Measurements from ENCODE around the gene TLE4.

Gene TLE4

GRCh38 chr9:79692857-79693571 lies 121.2 kb downstream of the TLE4 start:
- no peak for DNase-seq (ENCODE audit: low read depth)

- DNase-seq (ENCODE audit: low read depth) = no peak
Measured at GRCh38 chr9:79693750-79694149, 122.0 kb downstream of the TLE4 start.

- DNase-seq (ENCODE audit: low read depth) = no peak
Measured at GRCh38 chr9:79694208-79694607, 122.4 kb downstream of the TLE4 start.

GRCh38 chr9:79694676-79695400 lies 123.1 kb downstream of the TLE4 start:
- DNase-seq (ENCODE audit: low read depth) = no peak

GRCh38 chr9:79695531-79696175 lies 123.9 kb downstream of the TLE4 start:
- DNase-seq (ENCODE audit: low read depth) = no peak

- no peak for DNase-seq (ENCODE audit: low read depth)
Measured at GRCh38 chr9:79698967-79699366, 127.2 kb downstream of the TLE4 start.

- DNase-seq (ENCODE audit: low read depth) = no peak
Measured at GRCh38 chr9:79699479-79699878, 127.7 kb downstream of the TLE4 start.

GRCh38 chr9:79700607-79701360 lies 129.0 kb downstream of the TLE4 start:
- DNase-seq (ENCODE audit: low read depth) = no peak

- DNase-seq (ENCODE audit: low read depth) = no peak
Measured at GRCh38 chr9:79701651-79702050, 129.9 kb downstream of the TLE4 start.

- DNase-seq (ENCODE audit: low read depth) = no peak
Measured at GRCh38 chr9:79705704-79706103, 133.9 kb downstream of the TLE4 start.

- DNase-seq (ENCODE audit: low read depth) = no peak
Measured at GRCh38 chr9:79706512-79706911, 134.7 kb downstream of the TLE4 start.

GRCh38 chr9:79707589-79707988 lies 135.8 kb downstream of the TLE4 start:
- DNase-seq (ENCODE audit: low read depth) = no peak

- DNase-seq (ENCODE audit: low read depth) = no peak
Measured at GRCh38 chr9:79708541-79708940, 136.8 kb downstream of the TLE4 start.

- no peak for DNase-seq (ENCODE audit: low read depth)
Measured at GRCh38 chr9:79709743-79710674, 138.2 kb downstream of the TLE4 start.

GRCh38 chr9:79711874-79712273 lies 140.1 kb downstream of the TLE4 start:
- no peak for DNase-seq (ENCODE audit: low read depth)

GRCh38 chr9:79719021-79719420 lies 147.3 kb downstream of the TLE4 start:
- DNase-seq (ENCODE audit: low read depth) = no peak

- DNase-seq (ENCODE audit: low read depth) = no peak
Measured at GRCh38 chr9:79719989-79720388, 148.2 kb downstream of the TLE4 start.

- DNase-seq (ENCODE audit: low read depth) = no peak
Measured at GRCh38 chr9:79731171-79731890, 159.6 kb downstream of the TLE4 start.

GRCh38 chr9:79735023-79735779 lies 163.4 kb downstream of the TLE4 start:
- DNase-seq (ENCODE audit: low read depth) = no peak

GRCh38 chr9:79736051-79736450 lies 164.3 kb downstream of the TLE4 start:
- no peak for DNase-seq (ENCODE audit: low read depth)
